ENCODE measurements around the gene ZNF23.

GRCh38 chr16:71499775-71500364, 37.8 kb upstream of the ZNF23 start:
- TF ChIP-seq POLR2A (IDR thresholded peaks at IDR 0.05), result no peak
- TF ChIP-seq CTCF (IDR thresholded peaks at IDR 0.05), result peak; percentile 51 to 65 (median 61)
- no peak for TF ChIP-seq EP300 (IDR thresholded peaks at IDR 0.05)
